IPS-NIHi11 (cell line): ENCODE data around the gene TDRD3.
A peak's percentile ranks its signal among the peaks of the same experiment; 100 is the strongest.
"Not testable (repeated sequence)": the region's sequence is repeated elsewhere in the genome, so short reads cannot be mapped to it uniquely, and the experiment has no call there.

Experiments
- DNase-seq: peaks from one replicate; pipeline ENCODE4 v3.0.0; 2012; ENCODE audit warnings: mixed read lengths, low spot score

The TDRD3 gene

GRCh38 chr13:60398907-60399589, 2.0 kb downstream of the TDRD3 start:
- no peak for DNase-seq

GRCh38 chr13:60402022-60402421, 5.0 kb downstream of the TDRD3 start:
- no peak for DNase-seq

DNA sequence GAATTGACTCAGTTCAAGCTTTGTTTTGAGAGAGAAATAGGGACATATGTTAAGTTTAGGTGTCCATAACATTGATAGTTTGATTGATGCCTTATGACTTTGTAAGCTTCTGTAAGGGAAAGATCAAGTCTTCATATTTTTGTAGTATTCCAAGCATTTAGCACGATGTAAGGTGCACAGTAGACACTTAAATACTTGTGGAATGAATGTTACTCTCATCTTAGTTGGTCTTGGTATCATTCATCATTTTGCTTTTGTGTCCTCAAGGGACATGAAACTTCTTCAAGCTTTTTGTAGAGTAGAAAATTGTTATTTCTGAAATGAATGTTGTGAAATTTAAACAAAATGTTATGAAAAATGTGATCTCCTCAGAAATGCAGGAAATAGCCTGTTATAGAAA, 10.1 kb downstream of the TDRD3 start:
- DNase-seq: no peak

GRCh38 chr13:60407852-60408251, 10.8 kb downstream of the TDRD3 start:
- DNase-seq: not testable (repeated sequence)

DNA sequence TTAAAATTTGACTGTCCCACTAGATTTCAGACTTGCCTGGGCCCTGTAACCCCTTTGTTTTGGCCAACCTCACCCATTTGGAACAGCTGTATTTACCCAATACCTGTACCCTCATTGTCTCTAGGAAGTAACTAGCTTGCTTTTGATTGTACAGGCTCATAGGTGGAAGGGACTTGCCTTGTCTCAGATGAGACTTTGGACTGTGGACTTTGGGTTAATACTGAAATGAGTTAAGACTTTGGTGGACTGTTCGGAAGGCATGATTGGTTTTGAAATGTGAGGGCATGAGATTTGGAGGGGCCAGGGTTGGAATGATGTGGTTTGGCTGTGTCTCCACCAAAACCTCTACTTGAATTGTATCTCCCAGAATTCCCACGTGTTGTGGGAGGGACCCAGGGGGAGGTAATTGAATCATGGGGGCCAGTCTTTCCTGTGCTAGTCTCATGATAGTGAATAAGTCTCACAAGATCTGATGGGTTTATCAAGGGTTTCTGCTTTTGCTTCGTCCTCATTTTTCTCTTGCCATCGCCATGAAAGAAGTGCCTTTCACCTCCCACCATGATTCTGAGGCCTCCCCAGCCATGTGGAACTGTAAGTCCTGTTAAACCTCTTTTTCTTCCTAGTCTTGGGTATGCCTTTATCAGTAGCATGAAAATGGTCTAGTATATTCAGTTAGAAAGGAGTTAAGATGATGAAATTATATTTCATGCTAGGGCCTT, 12.7 kb downstream of the TDRD3 start:
- DNase-seq: not testable (repeated sequence)

DNA sequence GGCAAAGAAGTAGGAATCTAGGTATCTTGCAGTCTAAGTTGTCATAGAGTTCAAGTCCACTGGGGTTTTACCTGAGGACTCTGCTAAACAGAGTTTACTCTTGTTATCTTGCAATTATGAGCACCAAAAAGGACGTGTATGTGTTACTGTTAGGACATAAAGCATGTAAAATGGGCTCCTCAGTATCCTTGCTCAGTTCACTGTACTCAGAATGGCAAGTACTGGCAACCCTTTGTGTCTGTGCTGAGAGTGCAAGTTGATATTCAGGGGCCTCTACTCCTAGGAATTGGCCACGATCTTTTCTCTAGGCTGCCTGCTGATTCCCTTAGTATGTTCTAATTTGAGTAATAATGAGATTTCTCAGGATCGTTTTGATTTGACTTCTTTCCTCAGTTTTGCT, 13.3 kb downstream of the TDRD3 start:
- peak; percentile 21 for DNase-seq

- no peak for DNase-seq
Measured at GRCh38 chr13:60411464-60411863, 14.4 kb downstream of the TDRD3 start.

- no peak for DNase-seq
Measured at GRCh38 chr13:60411983-60412382, 15.0 kb downstream of the TDRD3 start.

DNA sequence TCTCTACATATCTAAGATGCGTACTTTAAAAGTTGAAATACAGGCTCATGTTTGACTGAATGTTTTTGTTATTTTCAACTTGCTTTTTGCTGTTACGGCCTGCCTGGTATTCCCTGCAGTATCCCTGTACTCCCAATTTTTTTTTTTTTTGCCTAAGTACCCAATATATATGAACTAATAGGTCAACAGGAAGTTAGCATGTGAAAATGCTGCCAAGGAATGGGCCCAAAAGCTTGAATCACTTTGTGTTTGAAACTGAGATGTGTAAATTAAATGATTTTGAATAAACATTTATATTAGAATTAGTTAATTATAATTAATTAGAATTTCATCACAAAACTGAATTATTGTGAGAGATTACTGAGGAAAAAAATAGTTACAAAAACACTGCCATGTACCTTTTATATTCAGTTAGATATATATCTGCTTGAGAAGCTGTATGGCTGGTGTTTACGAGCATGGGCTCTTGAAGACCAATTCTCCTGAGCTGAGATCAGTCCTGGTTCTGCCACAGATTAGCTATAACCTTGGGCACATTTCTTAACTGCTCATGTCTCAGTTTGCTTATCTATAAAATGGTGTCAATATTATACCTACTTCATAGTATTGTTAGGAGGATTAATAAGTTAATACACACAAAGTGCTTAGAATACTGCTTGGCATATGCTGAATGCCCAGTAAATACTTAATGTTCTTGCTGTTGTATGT, 16.0 kb downstream of the TDRD3 start:
- DNase-seq: no peak

DNA sequence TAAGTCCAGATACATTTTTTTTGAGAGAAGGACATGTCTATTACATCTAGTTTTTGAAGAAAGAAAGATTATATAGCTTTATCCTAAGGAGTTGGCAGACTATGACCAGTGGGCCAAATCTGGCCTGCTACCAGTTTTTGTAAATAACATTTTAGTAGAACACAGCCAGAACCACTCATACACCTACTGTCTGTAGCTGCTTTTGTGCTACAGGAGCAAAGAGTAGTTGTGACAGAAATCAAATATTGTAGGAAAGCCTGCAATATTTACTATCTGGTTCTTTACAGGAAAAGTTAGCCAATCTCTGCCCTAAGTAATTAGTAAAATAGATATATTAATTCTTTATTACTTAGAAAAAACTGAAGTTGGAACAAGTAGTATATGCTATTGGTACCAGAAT, 17.2 kb downstream of the TDRD3 start:
- no peak for DNase-seq

DNA sequence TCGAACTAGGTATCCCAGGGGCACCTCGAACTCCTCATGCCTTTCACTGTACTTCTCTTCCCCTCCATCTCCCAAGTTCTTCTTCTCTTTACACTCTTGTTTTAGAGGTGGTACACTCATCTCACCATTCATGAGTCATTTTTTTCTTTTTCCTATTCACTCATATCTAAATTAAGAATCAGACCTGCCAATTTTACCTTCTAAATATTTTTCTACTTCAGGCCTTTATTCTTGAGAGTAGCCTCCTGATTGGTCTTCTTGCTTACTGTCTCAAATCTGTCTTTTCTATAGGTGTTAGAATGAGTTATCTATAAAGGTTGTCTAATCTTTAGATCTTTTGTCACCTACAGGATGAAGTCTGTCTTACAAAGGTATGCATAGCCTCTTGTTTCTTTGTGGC, 20.7 kb downstream of the TDRD3 start:
- DNase-seq: no peak

GRCh38 chr13:60418954-60419353, 21.9 kb downstream of the TDRD3 start:
- DNase-seq: no peak

DNA sequence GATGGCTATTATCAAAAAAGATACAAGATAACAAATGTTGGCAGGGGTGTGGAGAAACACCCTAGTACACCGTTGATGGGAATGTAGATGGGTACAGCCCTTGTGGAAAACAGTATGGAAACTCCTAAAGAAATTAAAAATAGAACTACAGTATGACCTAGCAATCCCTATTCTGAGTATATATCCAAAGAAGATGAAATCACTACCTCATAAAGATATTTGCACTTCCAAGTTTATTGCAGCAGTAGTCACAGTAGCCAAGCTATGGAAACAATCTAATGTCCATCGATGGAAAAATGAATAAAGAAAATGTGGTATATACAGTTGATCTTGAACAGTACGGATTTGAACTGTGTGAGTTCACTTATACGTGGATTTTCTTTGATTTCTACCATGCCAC, 28.3 kb downstream of the TDRD3 start:
- DNase-seq: no peak

DNA sequence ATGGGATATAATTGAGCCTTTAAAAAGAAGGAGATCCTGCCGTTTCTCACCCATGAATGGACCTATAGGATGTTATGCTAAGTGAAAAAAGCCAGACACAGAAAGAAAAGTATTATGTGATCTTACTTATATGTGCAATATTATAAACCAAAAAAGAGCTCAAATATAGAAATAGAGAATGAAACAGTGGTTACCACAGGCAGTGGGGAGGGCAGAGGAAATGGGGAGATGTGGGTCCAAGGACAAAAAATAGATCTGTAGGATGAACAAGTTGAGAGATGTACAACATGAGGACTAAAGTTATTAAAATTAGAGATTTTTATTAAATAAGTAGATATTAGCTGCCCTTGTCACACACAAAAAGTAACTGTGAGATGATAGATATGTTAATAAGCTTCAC, 29.1 kb downstream of the TDRD3 start:
- no peak for DNase-seq

GRCh38 chr13:60427285-60427684, 30.3 kb downstream of the TDRD3 start:
- no peak for DNase-seq

DNA sequence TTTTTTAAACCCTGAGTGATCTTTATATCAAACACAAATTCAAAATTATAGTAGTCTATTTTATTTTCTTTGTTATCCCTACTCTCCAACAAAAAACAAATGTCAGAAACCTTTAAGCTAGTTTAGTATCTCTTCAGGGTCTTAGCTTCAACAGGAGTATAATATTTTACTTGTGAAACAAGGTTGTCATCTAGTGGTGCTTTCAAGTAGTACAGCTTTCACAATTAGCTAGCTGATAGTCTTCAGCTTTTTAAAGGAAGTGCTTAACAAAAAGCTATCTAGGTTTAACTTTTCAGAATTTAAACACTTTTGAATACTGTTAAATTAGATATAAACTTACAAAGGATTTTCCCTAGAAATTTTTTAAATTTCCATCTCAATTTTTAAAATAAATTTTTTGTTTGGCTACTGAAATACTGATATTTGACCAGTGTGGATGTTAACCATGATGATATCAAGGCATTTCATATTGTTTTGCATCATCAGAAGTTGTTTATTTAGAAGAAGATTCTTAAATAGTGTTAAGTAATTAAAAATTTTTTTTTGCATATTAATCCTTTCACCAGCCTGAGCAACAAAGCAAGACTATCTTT, 34.2 kb downstream of the TDRD3 start:
- DNase-seq: peak; percentile 28

- DNase-seq: no peak
Measured at GRCh38 chr13:60433505-60433904, 36.5 kb downstream of the TDRD3 start.

DNA sequence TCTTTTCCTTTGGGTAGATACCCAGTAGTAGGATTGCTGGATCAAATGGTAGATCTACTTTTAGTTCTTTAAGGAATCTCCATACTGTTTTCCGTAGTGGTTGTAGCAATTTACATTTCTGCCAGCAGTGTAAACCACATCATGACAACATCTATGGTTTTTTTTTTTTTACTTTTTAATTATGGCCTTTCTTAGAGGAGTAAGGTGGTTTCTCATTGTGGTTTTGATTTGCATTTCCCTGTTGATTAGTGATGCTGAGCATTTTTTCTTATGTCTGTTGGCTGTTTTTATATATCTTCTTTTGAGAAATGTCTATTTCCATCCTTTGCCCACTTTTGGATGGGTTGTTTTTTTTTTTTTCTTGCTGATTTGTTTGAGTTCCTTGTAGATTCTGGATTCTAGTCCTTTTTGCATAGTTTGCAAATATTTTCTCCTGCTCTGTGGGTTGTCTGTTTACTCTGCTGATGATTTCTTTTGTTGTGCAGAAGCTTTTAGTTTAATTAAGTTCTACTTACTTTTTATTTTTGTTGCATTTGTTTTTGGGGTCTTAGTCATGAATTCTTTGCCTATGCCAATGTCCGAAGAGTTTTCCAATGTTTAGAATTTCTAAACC, 38.8 kb downstream of the TDRD3 start:
- DNase-seq: no peak

- DNase-seq: no peak
Measured at GRCh38 chr13:60439201-60439600, 42.2 kb downstream of the TDRD3 start.

- DNase-seq: no peak
Measured at GRCh38 chr13:60441761-60442160, 44.7 kb downstream of the TDRD3 start.

DNA sequence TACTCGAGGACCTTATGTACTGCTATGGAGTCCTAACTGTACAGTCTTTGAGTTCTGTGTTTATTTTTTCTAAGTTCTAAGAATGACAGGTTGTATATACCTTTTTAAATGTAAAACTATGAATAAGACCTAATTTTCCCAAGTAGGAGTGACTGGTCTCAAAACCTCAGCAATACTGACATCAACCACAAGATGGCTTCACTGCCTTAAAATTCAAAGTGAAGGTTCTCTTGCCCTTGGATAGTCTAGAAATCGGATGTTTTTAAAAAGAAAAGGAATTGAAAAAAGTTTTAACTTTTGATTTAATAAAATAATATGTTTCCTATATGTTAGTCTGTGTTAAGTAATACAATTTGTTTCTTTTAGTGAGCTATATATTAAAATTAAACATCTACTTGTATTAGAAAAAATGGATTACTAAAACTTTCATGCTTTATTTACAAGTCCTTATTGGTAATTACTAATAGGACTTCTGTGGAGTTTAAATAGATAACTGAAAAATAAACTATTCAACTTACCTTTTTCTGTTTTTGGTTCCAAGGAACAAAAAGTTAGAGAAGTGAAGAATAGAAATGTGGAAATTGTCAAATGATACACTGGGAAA, 52.0 kb downstream of the TDRD3 start:
- peak; percentile 55 for DNase-seq

GRCh38 chr13:60453490-60453889, 56.5 kb downstream of the TDRD3 start:
- DNase-seq: peak; percentile 8
